Transverse colon (tissue), 4 donors: ENCODE data around the gene CYP19A1.

Experiments
- CTCF ChIP-seq, 5 experiments: fragments of 200-600 bp in 3 of 5; fragments of 450-650 bp in 2 of 5; sonication (generic) in 3 of 5; IDR thresholded peaks; 1 replicate in 2 of 5; 2 replicates in 3 of 5; pipeline ENCODE4 v1.5.1; 2016 to 2017; ENCODE audit warnings: antibody characterized with exemption in 5 of 5, inconsistent platforms in 3 of 5, mild to moderate bottlenecking in 2 of 5, moderate library complexity in 1 of 5
- EP300 ChIP-seq: sonication (generic); formaldehyde crosslinking; IDR thresholded peaks from one replicate; pipeline ENCODE4 v1.6.1; 2017; ENCODE audit warnings: antibody characterized with exemption, low read depth
- POLR2A ChIP-seq: fragments of 450-650 bp; IDR thresholded peaks from one replicate; pipeline ENCODE4 v1.6.1; 2016; ENCODE audit warnings: antibody characterized with exemption, mild to moderate bottlenecking, moderate library complexity
- POLR2AphosphoS5 ChIP-seq, 3 donors: sonication (generic); formaldehyde crosslinking; IDR thresholded peaks; one replicate each; pipeline ENCODE4 v1.6.1; 2016; ENCODE audit warnings: antibody characterized with exemption in 3 of 3

DNA sequence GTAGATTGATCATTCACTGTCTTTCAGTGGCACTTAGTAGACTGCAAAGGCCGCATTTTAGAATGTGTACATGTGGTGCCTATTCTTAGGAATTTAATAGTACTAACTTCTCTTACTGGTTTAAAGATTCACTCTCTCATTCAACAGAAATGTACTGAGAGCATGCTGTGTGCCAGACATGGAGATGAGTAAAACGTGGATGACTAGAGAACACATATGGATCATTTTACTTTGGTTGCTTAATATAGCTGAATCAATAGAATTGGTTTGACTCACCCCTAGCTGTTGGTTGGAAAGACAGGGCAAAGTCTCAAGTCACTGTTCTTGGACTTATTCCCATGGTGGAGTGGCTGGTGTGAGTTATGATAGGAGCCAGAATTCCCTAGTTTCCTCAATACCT lies 134.6 kb downstream of the CYP19A1 start:
- TF ChIP-seq POLR2AphosphoS5 (IDR thresholded peaks at IDR 0.05): no peak
- no peak for TF ChIP-seq CTCF (IDR thresholded peaks at IDR 0.05)
- TF ChIP-seq POLR2A: no peak
- no peak for TF ChIP-seq EP300
